SK-N-SH (cell line): ENCODE data around the gene CYP27B1. TPM values are rescaled to one million over a fixed set of nuclear protein-coding genes. Genes with fewer than 3 reads are reported as not detected.

ENCODE experiments used
- CTCF ChIA-PET: fragments of 300-600, 350-600 bp; formaldehyde crosslinking; extraction: SDS; loops from one replicate; lab custom pipeline; 2021; lab: Yijun Ruan, JAX
- POLR2A ChIA-PET: fragments of 350-600 bp; sonication (Branson Sonifier 250); formaldehyde crosslinking; extraction: SDS; loops from one replicate; lab custom pipeline; 2020; ENCODE audit warnings: antibody characterized with exemption, inconsistent platforms; lab: Yijun Ruan, JAX
- DNase-seq: peaks from one replicate; pipeline ENCODE4 v3.0.0; 2012
- H2AFZ ChIP-seq: fragments of 200-600 bp; sonication (generic); 2 replicates; pipeline ENCODE4 v1.8.1; 2016; ENCODE audit warnings: antibody characterized with exemption, mild to moderate bottlenecking, low read depth
- H3F3A ChIP-seq: fragments of 200-600 bp; sonication (generic); replicated peaks from 2 replicates; pipeline ENCODE3; 2016; ENCODE audit warnings: antibody characterized with exemption, mild to moderate bottlenecking; ENCODE audit not compliant: insufficient read depth
- H3K27ac ChIP-seq, 2 experiments: fragments of 200-500 bp in 1 of 2; fragments of 200-600 bp in 1 of 2; sonication (Bioruptor generic) in 1 of 2; sonication (generic), shearing (Covaris generic) in 1 of 2; 2 replicates each; pipeline versions ENCODE4 v1.5.1 to v1.6.1; 2014 to 2016; ENCODE audit warnings: low read depth in 2 of 2, inconsistent platforms in 1 of 2, low read length in 1 of 2, mild to moderate bottlenecking in 1 of 2, mixed read lengths in 1 of 2
- H3K27me3 ChIP-seq: fragments of 200-600 bp; sonication (generic), shearing (Covaris generic); 2 replicates; pipeline ENCODE4 v1.6.1; 2016; ENCODE audit warnings: mixed run types; ENCODE audit not compliant: insufficient read depth
- H3K36me3 ChIP-seq, 2 experiments: fragments of 200-500 bp in 1 of 2; fragments of 200-600 bp in 1 of 2; sonication (Bioruptor generic) in 1 of 2; sonication (generic) in 1 of 2; replicated peaks in 1 of 2; 2 replicates each; pipeline versions ENCODE3 to v1.5.1; 2014 to 2016; ENCODE audit warnings: low read length in 1 of 2, mild to moderate bottlenecking in 1 of 2; ENCODE audit not compliant: insufficient read depth in 2 of 2, control insufficient read depth in 1 of 2
- H3K4me1 ChIP-seq, 2 experiments: fragments of 200-500 bp in 1 of 2; fragments of 200-600 bp in 1 of 2; sonication (Bioruptor generic) in 1 of 2; sonication (generic), shearing (Covaris generic) in 1 of 2; 2 replicates each; pipeline versions ENCODE4 v1.5.1 to v1.6.1; 2014 to 2016; ENCODE audit warnings: low read depth in 1 of 2, low read length in 1 of 2, mixed run types in 1 of 2; ENCODE audit not compliant: insufficient read depth in 2 of 2, control insufficient read depth in 1 of 2
- H3K4me2 ChIP-seq: fragments of 200-600 bp; sonication (generic), shearing (Covaris generic); 2 replicates; pipeline ENCODE4 v1.6.1; 2017; ENCODE audit warnings: mixed run types
- H3K4me3 ChIP-seq, 2 experiments: fragments of 200-500 bp in 1 of 2; fragments of 200-600 bp in 1 of 2; sonication (Bioruptor generic) in 1 of 2; sonication (generic), shearing (Covaris generic) in 1 of 2; 2 replicates each; pipeline versions ENCODE4 v1.5.1 to v1.8.1; 2014 to 2016; ENCODE audit warnings: low read depth in 2 of 2, inconsistent platforms in 1 of 2, low read length in 1 of 2, mild to moderate bottlenecking in 1 of 2, mixed read lengths in 1 of 2, moderate library complexity in 1 of 2
- H3K79me2 ChIP-seq: fragments of 200-600 bp; sonication (generic); 2 replicates; pipeline ENCODE4 v1.8.1; 2017; ENCODE audit warnings: mild to moderate bottlenecking; ENCODE audit not compliant: insufficient read depth
- H3K9ac ChIP-seq: fragments of 200-600 bp; sonication (generic); 2 replicates; pipeline ENCODE4 v1.6.1; 2017; ENCODE audit warnings: mixed run types
- H3K9me2 ChIP-seq: fragments of 200-600 bp; sonication (generic); 2 replicates; pipeline ENCODE4 v1.6.1; 2017; ENCODE audit warnings: mixed run types
- H3K9me3 ChIP-seq: fragments of 200-600 bp; sonication (generic); 2 replicates; pipeline ENCODE4 v1.6.1; 2017; ENCODE audit warnings: mixed run types, mild to moderate bottlenecking, moderate library complexity
- H4K20me1 ChIP-seq: fragments of 200-600 bp; sonication (generic); 2 replicates; pipeline ENCODE4 v1.6.1; 2017; ENCODE audit warnings: mild to moderate bottlenecking, mixed run types; ENCODE audit not compliant: insufficient read depth
- ELF1 ChIP-seq: IDR thresholded peaks from 2 replicates; pipeline ENCODE4 v1.4.0; 2012
- EP300 ChIP-seq, 2 experiments: IDR thresholded peaks; 2 replicates each; pipeline versions ENCODE4 v1.4.0 to v1.6.1; 2012; ENCODE audit warnings: borderline replicate concordance in 1 of 2, low read depth in 1 of 2, low read length in 1 of 2
- EZH2phosphoT487 ChIP-seq: fragments of 200-600 bp; sonication (generic); IDR thresholded peaks from 2 replicates; pipeline ENCODE4 v1.6.1; 2017; ENCODE audit warnings: low read depth, mixed run types, mild to moderate bottlenecking, antibody characterized with exemption, moderate library complexity, borderline replicate concordance
- FOSL2 ChIP-seq: IDR thresholded peaks from 2 replicates; pipeline ENCODE4 v1.4.0; 2012; ENCODE audit warnings: low read depth, mild to moderate bottlenecking, moderate library complexity, borderline replicate concordance
- FOXM1 ChIP-seq: IDR thresholded peaks from 2 replicates; pipeline ENCODE4 v1.4.0; 2012; ENCODE audit warnings: low read depth, mild to moderate bottlenecking
- JUND ChIP-seq: IDR thresholded peaks from 2 replicates; pipeline ENCODE4 v1.4.0; 2012
- MEF2A ChIP-seq: IDR thresholded peaks from 2 replicates; pipeline ENCODE4 v1.4.0; 2012; ENCODE audit warnings: low read depth, borderline replicate concordance
- NRF1 ChIP-seq: IDR thresholded peaks from 2 replicates; pipeline ENCODE4 v1.6.1; 2012; ENCODE audit warnings: low read depth, mild to moderate bottlenecking, low read length
- POLR2AphosphoS5 ChIP-seq: IDR thresholded peaks from 2 replicates; pipeline ENCODE4 v1.6.1; 2012; ENCODE audit warnings: low read depth, low read length
- RCOR1 ChIP-seq: fragments of 150-350 bp; IDR thresholded peaks from 2 replicates; pipeline ENCODE4 v1.6.1; 2017; ENCODE audit warnings: antibody characterized with exemption, low read length
- RFX5 ChIP-seq: IDR thresholded peaks from 2 replicates; pipeline ENCODE4 v1.6.1; 2012; ENCODE audit warnings: mild to moderate bottlenecking, improper control_type of control experiment, low read length
- RXRA ChIP-seq: IDR thresholded peaks from 2 replicates; pipeline ENCODE4 v1.4.0; 2012; ENCODE audit warnings: low read depth, mild to moderate bottlenecking, borderline replicate concordance
- TEAD4 ChIP-seq: IDR thresholded peaks from 2 replicates; pipeline ENCODE4 v1.4.0; 2012; ENCODE audit warnings: mild to moderate bottlenecking, borderline replicate concordance; ENCODE audit not compliant: insufficient read depth
- WGBS: methylation state at CpG from one replicate; pipeline ENCODE4 v1.1.6; 2017; ENCODE audit warnings: low lambda C conversion rate; 5-methylcytosine and 5-hydroxymethylcytosine counted together
- polyA plus RNA-seq, 3 experiments: library from polyadenylated mRNA; depleted of rRNA; stranded (reverse); fragments of >200 nt; gene quantifications; 2 replicates each; pipeline ENCODE4 v1.2.3, GENCODE V29; 2012
- TF ChIP-seq, protein P1 (sequence below): IDR thresholded peaks from 2 replicates; pipeline ENCODE4 v1.4.0; 2012; ENCODE audit warnings: low read depth, borderline replicate concordance
- TF ChIP-seq, protein P2 (sequence below): IDR thresholded peaks from 2 replicates; pipeline ENCODE4; 2012
- TF ChIP-seq, protein P3 (sequence below): fragments of 150-350 bp; IDR thresholded peaks from 2 replicates; pipeline ENCODE4 v1.6.1; 2016; ENCODE audit warnings: mild to moderate bottlenecking, low read depth, low read length
- TF ChIP-seq, protein P4 (sequence below): IDR thresholded peaks from 2 replicates; pipeline ENCODE4 v1.6.1; 2012; ENCODE audit warnings: mild to moderate bottlenecking, low read depth, low read length, moderate library complexity
- TF ChIP-seq, protein P5 (sequence below): IDR thresholded peaks from 2 replicates; pipeline ENCODE4 v1.4.0; 2012; ENCODE audit warnings: low read depth, borderline replicate concordance
- TF ChIP-seq, protein P6 (sequence below): fragments of 150-350 bp; IDR thresholded peaks from 2 replicates; pipeline ENCODE4 v1.6.1; 2017; ENCODE audit warnings: antibody characterized with exemption, low read length, low read depth, borderline replicate concordance

Gene CYP27B1
- polyA plus RNA-seq, 1 of the 3 experiments (the other 2 are of a cell fraction), result 1.7 TPM

DNA sequence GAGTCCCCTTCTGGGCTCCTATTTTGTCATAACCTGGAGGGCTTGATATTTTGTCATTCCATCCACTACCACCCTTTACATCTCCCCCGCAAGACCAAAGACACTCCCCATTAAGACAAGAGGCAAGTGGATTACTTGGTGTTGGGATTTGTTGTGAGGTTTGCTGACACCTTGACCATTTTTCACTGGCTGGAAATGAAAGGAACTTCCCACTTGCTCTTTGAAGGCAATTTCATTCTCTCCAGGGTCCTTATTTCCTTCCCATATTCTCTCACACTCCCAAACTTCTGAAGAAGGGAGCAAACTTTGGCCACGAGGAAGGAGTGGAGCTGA lies 43.3 kb downstream of the CYP27B1 start:
- H2AFZ ChIP-seq, result no peak overlapping the region
- no peak overlapping the region for H3K9ac ChIP-seq
- no peak for DNase-seq
- ChIA-PET POLR2A (no interaction called here), CTCF (interaction anchor here (0.6 to 9.4 kb wide), 7 partner anchors 12 to 140 kb away, joined by 3 to 133 read pairs (median 5); partner anchors contain the start of genes AGAP2 and B4GALNT1)
- peaks cover 18% of the 10 kb centered on the region for H3F3A ChIP-seq
- no peaks in the 10 kb centered on the region for H3K27me3 ChIP-seq
- H3K4me1 ChIP-seq, result peaks cover 0 to 8% of the 10 kb centered on the region in 2 experiments; a peak in 1 of 4 replicates
- no peak overlapping the region for H3K27ac ChIP-seq
- H3K4me2 ChIP-seq, result no peak overlapping the region
- peaks cover 3 to 31% of the 10 kb centered on the region in 2 experiments for H3K36me3 ChIP-seq
- TF ChIP-seq EZH2phosphoT487, result no peak
- no peak for TF ChIP-seq RFX5
- TF ChIP-seq, protein P1, sequence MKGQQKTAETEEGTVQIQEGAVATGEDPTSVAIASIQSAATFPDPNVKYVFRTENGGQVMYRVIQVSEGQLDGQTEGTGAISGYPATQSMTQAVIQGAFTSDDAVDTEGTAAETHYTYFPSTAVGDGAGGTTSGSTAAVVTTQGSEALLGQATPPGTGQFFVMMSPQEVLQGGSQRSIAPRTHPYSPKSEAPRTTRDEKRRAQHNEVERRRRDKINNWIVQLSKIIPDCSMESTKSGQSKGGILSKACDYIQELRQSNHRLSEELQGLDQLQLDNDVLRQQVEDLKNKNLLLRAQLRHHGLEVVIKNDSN, result no peak
- no peak for TF ChIP-seq RXRA
- no peak for TF ChIP-seq FOSL2
- no peak for TF ChIP-seq NRF1
- TF ChIP-seq ELF1, result no peak
- no peak for TF ChIP-seq TEAD4
- TF ChIP-seq, protein P2, sequence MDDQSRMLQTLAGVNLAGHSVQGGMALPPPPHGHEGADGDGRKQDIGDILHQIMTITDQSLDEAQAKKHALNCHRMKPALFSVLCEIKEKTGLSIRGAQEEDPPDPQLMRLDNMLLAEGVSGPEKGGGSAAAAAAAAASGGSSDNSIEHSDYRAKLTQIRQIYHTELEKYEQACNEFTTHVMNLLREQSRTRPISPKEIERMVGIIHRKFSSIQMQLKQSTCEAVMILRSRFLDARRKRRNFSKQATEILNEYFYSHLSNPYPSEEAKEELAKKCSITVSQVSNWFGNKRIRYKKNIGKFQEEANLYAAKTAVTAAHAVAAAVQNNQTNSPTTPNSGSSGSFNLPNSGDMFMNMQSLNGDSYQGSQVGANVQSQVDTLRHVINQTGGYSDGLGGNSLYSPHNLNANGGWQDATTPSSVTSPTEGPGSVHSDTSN, result no peak
- TF ChIP-seq, protein P3, sequence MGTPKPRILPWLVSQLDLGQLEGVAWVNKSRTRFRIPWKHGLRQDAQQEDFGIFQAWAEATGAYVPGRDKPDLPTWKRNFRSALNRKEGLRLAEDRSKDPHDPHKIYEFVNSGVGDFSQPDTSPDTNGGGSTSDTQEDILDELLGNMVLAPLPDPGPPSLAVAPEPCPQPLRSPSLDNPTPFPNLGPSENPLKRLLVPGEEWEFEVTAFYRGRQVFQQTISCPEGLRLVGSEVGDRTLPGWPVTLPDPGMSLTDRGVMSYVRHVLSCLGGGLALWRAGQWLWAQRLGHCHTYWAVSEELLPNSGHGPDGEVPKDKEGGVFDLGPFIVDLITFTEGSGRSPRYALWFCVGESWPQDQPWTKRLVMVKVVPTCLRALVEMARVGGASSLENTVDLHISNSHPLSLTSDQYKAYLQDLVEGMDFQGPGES, result no peak
- no peak for TF ChIP-seq MEF2A
- no peak for TF ChIP-seq POLR2AphosphoS5
- TF ChIP-seq FOXM1, result no peak
- TF ChIP-seq JUND, result no peak
- TF ChIP-seq, protein P4, sequence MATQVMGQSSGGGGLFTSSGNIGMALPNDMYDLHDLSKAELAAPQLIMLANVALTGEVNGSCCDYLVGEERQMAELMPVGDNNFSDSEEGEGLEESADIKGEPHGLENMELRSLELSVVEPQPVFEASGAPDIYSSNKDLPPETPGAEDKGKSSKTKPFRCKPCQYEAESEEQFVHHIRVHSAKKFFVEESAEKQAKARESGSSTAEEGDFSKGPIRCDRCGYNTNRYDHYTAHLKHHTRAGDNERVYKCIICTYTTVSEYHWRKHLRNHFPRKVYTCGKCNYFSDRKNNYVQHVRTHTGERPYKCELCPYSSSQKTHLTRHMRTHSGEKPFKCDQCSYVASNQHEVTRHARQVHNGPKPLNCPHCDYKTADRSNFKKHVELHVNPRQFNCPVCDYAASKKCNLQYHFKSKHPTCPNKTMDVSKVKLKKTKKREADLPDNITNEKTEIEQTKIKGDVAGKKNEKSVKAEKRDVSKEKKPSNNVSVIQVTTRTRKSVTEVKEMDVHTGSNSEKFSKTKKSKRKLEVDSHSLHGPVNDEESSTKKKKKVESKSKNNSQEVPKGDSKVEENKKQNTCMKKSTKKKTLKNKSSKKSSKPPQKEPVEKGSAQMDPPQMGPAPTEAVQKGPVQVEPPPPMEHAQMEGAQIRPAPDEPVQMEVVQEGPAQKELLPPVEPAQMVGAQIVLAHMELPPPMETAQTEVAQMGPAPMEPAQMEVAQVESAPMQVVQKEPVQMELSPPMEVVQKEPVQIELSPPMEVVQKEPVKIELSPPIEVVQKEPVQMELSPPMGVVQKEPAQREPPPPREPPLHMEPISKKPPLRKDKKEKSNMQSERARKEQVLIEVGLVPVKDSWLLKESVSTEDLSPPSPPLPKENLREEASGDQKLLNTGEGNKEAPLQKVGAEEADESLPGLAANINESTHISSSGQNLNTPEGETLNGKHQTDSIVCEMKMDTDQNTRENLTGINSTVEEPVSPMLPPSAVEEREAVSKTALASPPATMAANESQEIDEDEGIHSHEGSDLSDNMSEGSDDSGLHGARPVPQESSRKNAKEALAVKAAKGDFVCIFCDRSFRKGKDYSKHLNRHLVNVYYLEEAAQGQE, result no peak
- TF ChIP-seq, protein P5, sequence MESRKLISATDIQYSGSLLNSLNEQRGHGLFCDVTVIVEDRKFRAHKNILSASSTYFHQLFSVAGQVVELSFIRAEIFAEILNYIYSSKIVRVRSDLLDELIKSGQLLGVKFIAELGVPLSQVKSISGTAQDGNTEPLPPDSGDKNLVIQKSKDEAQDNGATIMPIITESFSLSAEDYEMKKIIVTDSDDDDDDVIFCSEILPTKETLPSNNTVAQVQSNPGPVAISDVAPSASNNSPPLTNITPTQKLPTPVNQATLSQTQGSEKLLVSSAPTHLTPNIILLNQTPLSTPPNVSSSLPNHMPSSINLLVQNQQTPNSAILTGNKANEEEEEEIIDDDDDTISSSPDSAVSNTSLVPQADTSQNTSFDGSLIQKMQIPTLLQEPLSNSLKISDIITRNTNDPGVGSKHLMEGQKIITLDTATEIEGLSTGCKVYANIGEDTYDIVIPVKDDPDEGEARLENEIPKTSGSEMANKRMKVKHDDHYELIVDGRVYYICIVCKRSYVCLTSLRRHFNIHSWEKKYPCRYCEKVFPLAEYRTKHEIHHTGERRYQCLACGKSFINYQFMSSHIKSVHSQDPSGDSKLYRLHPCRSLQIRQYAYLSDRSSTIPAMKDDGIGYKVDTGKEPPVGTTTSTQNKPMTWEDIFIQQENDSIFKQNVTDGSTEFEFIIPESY, result no peak
- TF ChIP-seq, protein P6, sequence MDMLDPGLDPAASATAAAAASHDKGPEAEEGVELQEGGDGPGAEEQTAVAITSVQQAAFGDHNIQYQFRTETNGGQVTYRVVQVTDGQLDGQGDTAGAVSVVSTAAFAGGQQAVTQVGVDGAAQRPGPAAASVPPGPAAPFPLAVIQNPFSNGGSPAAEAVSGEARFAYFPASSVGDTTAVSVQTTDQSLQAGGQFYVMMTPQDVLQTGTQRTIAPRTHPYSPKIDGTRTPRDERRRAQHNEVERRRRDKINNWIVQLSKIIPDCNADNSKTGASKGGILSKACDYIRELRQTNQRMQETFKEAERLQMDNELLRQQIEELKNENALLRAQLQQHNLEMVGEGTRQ, result no peak
- no peak for TF ChIP-seq EP300 (IDR thresholded peaks at IDR 0.05; ENCODE audit: borderline replicate concordance in 1 of 2, low read depth in 1 of 2, low read length in 1 of 2)
- TF ChIP-seq RCOR1, result no peak
- TF ChIP-seq, all 33 proteins: peak for 0
- no peaks in the 10 kb centered on the region for H3K79me2 ChIP-seq
- WGBS, result 83% methylated on average over 2 of the region's 2 CpGs
- no peaks in the 10 kb centered on the region for H4K20me1 ChIP-seq
- H3K9me2 ChIP-seq, result no peaks in the 10 kb centered on the region
- no peaks in the 10 kb centered on the region for H3K9me3 ChIP-seq
- H3K4me3 ChIP-seq, result no peak overlapping the region
